GM23248 (cell line): ENCODE measurements around the gene OR6B1. TPM values are rescaled to one million over a fixed set of nuclear protein-coding genes. Genes with fewer than 3 reads are reported as not detected.

Source experiments
- DNase-seq: peaks from one replicate; pipeline ENCODE4 v3.0.0-alpha.2; 2015
- H2AFZ ChIP-seq: fragments of 200-600 bp; sonication (generic); 2 replicates; pipeline ENCODE4 v1.6.1; 2016; ENCODE audit warnings: antibody characterized with exemption
- H3F3A ChIP-seq: fragments of 200-600 bp; sonication (generic); 2 replicates; pipeline ENCODE4 v1.6.1; 2016; ENCODE audit warnings: mild to moderate bottlenecking, antibody characterized with exemption, mixed run types; ENCODE audit not compliant: insufficient read depth
- H3K27ac ChIP-seq: fragments of 200-600 bp; sonication (generic); 2 replicates; pipeline ENCODE4 v1.5.1; 2016; ENCODE audit warnings: mild to moderate bottlenecking
- H3K27me3 ChIP-seq: fragments of 200-600 bp; sonication (generic); replicated peaks from 2 replicates; pipeline ENCODE4 v1.6.1; 2016; ENCODE audit warnings: mild to moderate bottlenecking; ENCODE audit not compliant: insufficient read depth
- H3K36me3 ChIP-seq: fragments of 200-600 bp; sonication (generic); 2 replicates; pipeline ENCODE4 v1.6.1; 2016; ENCODE audit warnings: low read depth, mild to moderate bottlenecking
- H3K4me1 ChIP-seq: fragments of 200-600 bp; sonication (generic); 2 replicates; pipeline ENCODE4 v1.6.1; 2016; ENCODE audit warnings: mild to moderate bottlenecking; ENCODE audit not compliant: insufficient read depth
- H3K4me2 ChIP-seq: fragments of 200-600 bp; sonication (generic); one replicate; pipeline ENCODE4 v1.6.1; 2016; ENCODE audit warnings: mild to moderate bottlenecking; ENCODE audit not compliant: unreplicated experiment
- H3K4me3 ChIP-seq: fragments of 200-600 bp; sonication (generic); 2 replicates; pipeline ENCODE4 v1.5.1; 2016; ENCODE audit warnings: mild to moderate bottlenecking
- H3K79me2 ChIP-seq: fragments of 200-600 bp; sonication (generic); 2 replicates; pipeline ENCODE4 v1.6.1; 2016; ENCODE audit warnings: mild to moderate bottlenecking; ENCODE audit not compliant: insufficient read depth
- H3K9ac ChIP-seq: fragments of 200-600 bp; sonication (generic); 2 replicates; pipeline ENCODE4 v1.6.1; 2016; ENCODE audit warnings: mild to moderate bottlenecking
- H3K9me2 ChIP-seq: fragments of 200-600 bp; sonication (generic); 2 replicates; pipeline ENCODE4 v1.6.1; 2016; ENCODE audit warnings: mixed run types, mild to moderate bottlenecking, moderate library complexity; ENCODE audit not compliant: insufficient read depth
- H3K9me3 ChIP-seq: fragments of 200-600 bp; sonication (generic); one replicate; pipeline ENCODE4 v1.6.1; 2017; ENCODE audit warnings: low read depth
- H4K20me1 ChIP-seq: fragments of 200-600 bp; sonication (generic); 2 replicates; pipeline ENCODE4 v1.6.0; 2016; ENCODE audit not compliant: insufficient read depth
- EZH2 ChIP-seq: fragments of 200-600 bp; sonication (generic); IDR thresholded peaks from 2 replicates; pipeline ENCODE4 v1.6.1; 2018; ENCODE audit warnings: antibody characterized with exemption, mild to moderate bottlenecking; ENCODE audit not compliant: insufficient read depth, poor library complexity, severe bottlenecking
- EZH2phosphoT487 ChIP-seq: fragments of 200-600 bp; sonication (generic); IDR thresholded peaks from 2 replicates; pipeline ENCODE4 v1.6.1; 2018; ENCODE audit warnings: antibody characterized with exemption, moderate library complexity, mild to moderate bottlenecking, low read depth; ENCODE audit not compliant: insufficient read depth
- WGBS, 2 experiments: methylation state at CpG; one replicate each; pipeline ENCODE4 v1.1.6; 2015 to 2017; ENCODE audit warnings: low lambda C conversion rate in 2 of 2, low coverage in 1 of 2; ENCODE audit errors: missing lambda C conversion rate in 2 of 2; 5-methylcytosine and 5-hydroxymethylcytosine counted together
- in situ Hi-C: fragments of 300-500 bp; cut with MboI; formaldehyde crosslinking; loops from 2 replicates; pipeline ENCODE4 v1.15.0; 2020
- polyA plus RNA-seq: library from polyadenylated mRNA; unstranded; fragments of >200 nt; fragmentation: Nextera tagmentation; extraction: Ambion mirVana; gene quantifications from 2 replicates; pipeline ENCODE4 v1.2.1, GENCODE V29; 2016
- total RNA-seq: library from RNA; depleted of rRNA; stranded (reverse); fragments of >200 nt; shearing (Covaris generic); gene quantifications from 2 replicates; pipeline ENCODE4 v1.2.3, GENCODE V29; 2014

Gene OR6B1
- total and polyA plus RNA-seq, 2 experiments from 2014 or later, result not detected

- Histone ChIP-seq H3K79me2 (no peaks in the 10 kb centered on the region), H3K36me3 (no peaks in the 10 kb centered on the region), H3K27me3 (no peaks in the 10 kb centered on the region), H3K27ac (no peak overlapping the region), H4K20me1 (no peaks in the 10 kb centered on the region), H2AFZ (no peak overlapping the region), H3K9me2 (no peaks in the 10 kb centered on the region), H3K9me3 (no peaks in the 10 kb centered on the region), H3F3A (no peaks in the 10 kb centered on the region), H3K9ac (no peak overlapping the region), H3K4me2 (no peak overlapping the region), H3K4me1 (no peaks in the 10 kb centered on the region), H3K4me3 (no peak overlapping the region)
- no peak for TF ChIP-seq EZH2phosphoT487
- no peak for TF ChIP-seq EZH2
- in situ Hi-C loops, result no loop called here
- peak; percentile 61 for DNase-seq
- 0 to 2% methylated on average over 3 of the region's 3 CpGs for WGBS, 2 experiments
These were observed 26.9 kb downstream of the OR6B1 start for GRCh38 chr7:144027070-144027469.

GRCh38 chr7:144027974-144028373 lies 27.9 kb downstream of the OR6B1 start:
- WGBS, 2 experiments, result 26 to 36% methylated on average over 1 of the region's 1 CpG
- Histone ChIP-seq H3K9ac (no peak overlapping the region), H3K4me2 (no peak overlapping the region), H3K4me1 (no peaks in the 10 kb centered on the region), H3K9me3 (no peaks in the 10 kb centered on the region), H4K20me1 (no peaks in the 10 kb centered on the region), H2AFZ (no peak overlapping the region), H3K79me2 (no peaks in the 10 kb centered on the region), H3K27ac (no peak overlapping the region), H3F3A (no peaks in the 10 kb centered on the region), H3K4me3 (no peak overlapping the region), H3K36me3 (no peaks in the 10 kb centered on the region), H3K9me2 (no peaks in the 10 kb centered on the region), H3K27me3 (no peaks in the 10 kb centered on the region)
- no peak for TF ChIP-seq EZH2phosphoT487
- TF ChIP-seq EZH2, result no peak
- in situ Hi-C loops, result no loop called here
- peak; percentile 46 for DNase-seq

GRCh38 chr7:144028547-144028946 lies 28.4 kb downstream of the OR6B1 start:
- DNase-seq, result no peak
- H3K27ac ChIP-seq, result no peak overlapping the region
- no peaks in the 10 kb centered on the region for H3F3A ChIP-seq
- in situ Hi-C loops, result no loop called here
- H3K4me1 ChIP-seq, result no peaks in the 10 kb centered on the region
- no peaks in the 10 kb centered on the region for H3K9me3 ChIP-seq
- H3K4me2 ChIP-seq, result no peak overlapping the region
- H3K36me3 ChIP-seq, result no peaks in the 10 kb centered on the region
- 81 to 92% methylated on average over 3 of the region's 3 CpGs for WGBS, 2 experiments
- no peak for TF ChIP-seq EZH2phosphoT487
- no peak for TF ChIP-seq EZH2
- H4K20me1 ChIP-seq, result no peaks in the 10 kb centered on the region
- no peak overlapping the region for H3K9ac ChIP-seq
- no peaks in the 10 kb centered on the region for H3K9me2 ChIP-seq
- H3K4me3 ChIP-seq, result no peak overlapping the region
- H3K27me3 ChIP-seq, result no peaks in the 10 kb centered on the region
- no peaks in the 10 kb centered on the region for H3K79me2 ChIP-seq
- no peak overlapping the region for H2AFZ ChIP-seq

GRCh38 chr7:144032516-144032915 lies 32.4 kb downstream of the OR6B1 start:
- Histone ChIP-seq H3K9me3 (no peaks in the 10 kb centered on the region), H3K27ac (no peak overlapping the region), H4K20me1 (no peaks in the 10 kb centered on the region), H3K4me2 (no peak overlapping the region), H3K4me1 (no peaks in the 10 kb centered on the region), H3K79me2 (no peaks in the 10 kb centered on the region), H3K9me2 (no peaks in the 10 kb centered on the region), H3F3A (no peaks in the 10 kb centered on the region), H3K4me3 (no peak overlapping the region), H3K36me3 (no peaks in the 10 kb centered on the region), H2AFZ (no peak overlapping the region), H3K9ac (no peak overlapping the region), H3K27me3 (no peaks in the 10 kb centered on the region)
- in situ Hi-C loops, result no loop called here
- WGBS, 2 experiments, result 58% methylated on average over 5 of the region's 5 CpGs
- DNase-seq, result no peak
- no peak for TF ChIP-seq EZH2phosphoT487
- TF ChIP-seq EZH2, result no peak
